ENCODE data around the gene SH2D3C. TPM values are rescaled to one million over a fixed set of nuclear protein-coding genes. Genes with fewer than 3 reads are reported as not detected.
"Not testable (repeated sequence)": the region's sequence is repeated elsewhere in the genome, so short reads cannot be mapped to it uniquely, and the experiment has no call there.

SH2D3C gene
- total RNA-seq, 1 donor from 2014 or later: 0.17 TPM

GRCh38 chr9:127762111-127762676 lies 16.3 kb downstream of the SH2D3C start:
- no peak for DNase-seq (ENCODE audit: low read depth)

GRCh38 chr9:127761491-127761956 lies 16.9 kb downstream of the SH2D3C start:
- TF ChIP-seq, protein P1, sequence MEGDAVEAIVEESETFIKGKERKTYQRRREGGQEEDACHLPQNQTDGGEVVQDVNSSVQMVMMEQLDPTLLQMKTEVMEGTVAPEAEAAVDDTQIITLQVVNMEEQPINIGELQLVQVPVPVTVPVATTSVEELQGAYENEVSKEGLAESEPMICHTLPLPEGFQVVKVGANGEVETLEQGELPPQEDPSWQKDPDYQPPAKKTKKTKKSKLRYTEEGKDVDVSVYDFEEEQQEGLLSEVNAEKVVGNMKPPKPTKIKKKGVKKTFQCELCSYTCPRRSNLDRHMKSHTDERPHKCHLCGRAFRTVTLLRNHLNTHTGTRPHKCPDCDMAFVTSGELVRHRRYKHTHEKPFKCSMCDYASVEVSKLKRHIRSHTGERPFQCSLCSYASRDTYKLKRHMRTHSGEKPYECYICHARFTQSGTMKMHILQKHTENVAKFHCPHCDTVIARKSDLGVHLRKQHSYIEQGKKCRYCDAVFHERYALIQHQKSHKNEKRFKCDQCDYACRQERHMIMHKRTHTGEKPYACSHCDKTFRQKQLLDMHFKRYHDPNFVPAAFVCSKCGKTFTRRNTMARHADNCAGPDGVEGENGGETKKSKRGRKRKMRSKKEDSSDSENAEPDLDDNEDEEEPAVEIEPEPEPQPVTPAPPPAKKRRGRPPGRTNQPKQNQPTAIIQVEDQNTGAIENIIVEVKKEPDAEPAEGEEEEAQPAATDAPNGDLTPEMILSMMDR (IDR thresholded peaks at IDR 0.05; ENCODE audit: insufficient read depth, low read length, poor library complexity, severe bottlenecking): no peak

More at GRCh38 chr9:127762111-127762676, 16.3 kb downstream of the SH2D3C start:
- TF ChIP-seq, protein P1 (IDR thresholded peaks at IDR 0.05; ENCODE audit: insufficient read depth, low read length, poor library complexity, severe bottlenecking): no peak
- H3K27me3 ChIP-seq (ENCODE audit: control insufficient read depth, insufficient read depth, low read length): peaks cover 25% of the 10 kb centered on the region
- no peak overlapping the region for H3K4me3 ChIP-seq (ENCODE audit: low read depth, low read length)
- H3K36me3 ChIP-seq (ENCODE audit: control insufficient read depth, insufficient read depth, low read length): no peaks in the 10 kb centered on the region

GRCh38 chr9:127761061-127761460 lies 17.4 kb downstream of the SH2D3C start:
- Histone ChIP-seq H3K36me3 (ENCODE audit: control insufficient read depth, insufficient read depth, low read length) (no peaks in the 10 kb centered on the region), H3K27me3 (ENCODE audit: control insufficient read depth, insufficient read depth, low read length) (peaks cover 27% of the 10 kb centered on the region), H3K4me3 (ENCODE audit: low read depth, low read length) (no peak overlapping the region)
- TF ChIP-seq, protein P1 (IDR thresholded peaks at IDR 0.05; ENCODE audit: insufficient read depth, low read length, poor library complexity, severe bottlenecking): no peak
- DNase-seq (ENCODE audit: low read depth): no peak

More at GRCh38 chr9:127761491-127761956, 16.9 kb downstream of the SH2D3C start:
- H3K27me3 ChIP-seq (ENCODE audit: control insufficient read depth, insufficient read depth, low read length): peaks cover 28% of the 10 kb centered on the region
- no peak overlapping the region for H3K4me3 ChIP-seq (ENCODE audit: low read depth, low read length)
- DNase-seq (ENCODE audit: low read depth): no peak
- no peaks in the 10 kb centered on the region for H3K36me3 ChIP-seq (ENCODE audit: control insufficient read depth, insufficient read depth, low read length)

GRCh38 chr9:127758843-127759242 lies 19.6 kb downstream of the SH2D3C start:
- no peaks in the 10 kb centered on the region for H3K36me3 ChIP-seq (ENCODE audit: control insufficient read depth, insufficient read depth, low read length)
- no peak overlapping the region for H3K4me3 ChIP-seq (ENCODE audit: low read depth, low read length)
- TF ChIP-seq, protein P1 (IDR thresholded peaks at IDR 0.05; ENCODE audit: insufficient read depth, low read length, poor library complexity, severe bottlenecking): no peak
- no peak for DNase-seq (ENCODE audit: low read depth)
- peaks cover 38% of the 10 kb centered on the region for H3K27me3 ChIP-seq (ENCODE audit: control insufficient read depth, insufficient read depth, low read length)

DNA sequence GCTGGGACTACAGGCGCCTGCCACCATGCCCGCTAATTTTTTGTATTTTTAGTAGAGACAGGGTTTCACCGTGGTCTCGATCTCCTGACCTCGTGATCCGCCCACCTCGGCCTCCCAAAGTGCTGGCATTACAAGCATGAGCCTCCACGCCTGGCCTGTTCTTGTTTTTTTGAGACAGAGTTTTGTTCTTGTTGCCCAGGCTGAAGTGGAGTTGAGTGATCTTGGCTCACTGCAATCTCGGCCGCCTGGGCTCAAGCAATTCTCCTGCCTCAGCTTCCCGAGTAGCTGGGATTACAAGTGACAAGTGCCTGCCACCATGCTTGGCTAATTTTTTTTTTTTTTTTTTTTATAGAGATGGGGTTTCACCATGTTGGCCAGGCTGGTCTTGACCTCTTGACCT lies 21.7 kb downstream of the SH2D3C start:
- DNase-seq (ENCODE audit: low read depth); H3K36me3 ChIP-seq (ENCODE audit: control insufficient read depth, insufficient read depth, low read length); H3K4me3 ChIP-seq (ENCODE audit: low read depth, low read length): not testable (repeated sequence)
- peaks cover 50% of the 10 kb centered on the region for H3K27me3 ChIP-seq (ENCODE audit: control insufficient read depth, insufficient read depth, low read length)

GRCh38 chr9:127756233-127756632 lies 22.2 kb downstream of the SH2D3C start:
- no peak overlapping the region for H3K4me3 ChIP-seq (ENCODE audit: low read depth, low read length)
- TF ChIP-seq, protein P1 (IDR thresholded peaks at IDR 0.05; ENCODE audit: insufficient read depth, low read length, poor library complexity, severe bottlenecking): no peak
- H3K36me3 ChIP-seq (ENCODE audit: control insufficient read depth, insufficient read depth, low read length): no peaks in the 10 kb centered on the region
- H3K27me3 ChIP-seq (ENCODE audit: control insufficient read depth, insufficient read depth, low read length): peaks cover 48% of the 10 kb centered on the region
- no peak for DNase-seq (ENCODE audit: low read depth)
